IMR-90 (cell line): ENCODE results near the gene GABRB1. TPM values are rescaled to one million over a fixed set of nuclear protein-coding genes. Genes with fewer than 3 reads are reported as not detected.

Source experiments
- ATAC-seq: fragments of 200-7000 bp; cut with Tn5 transposase; 2 replicates; pipeline ENCODE4 v1.9.1; 2020; ENCODE audit warnings: low read depth, mild to moderate bottlenecking, moderate library complexity
- Bru-seq: library from RNA; stranded (reverse); fragments of 400-500 nt; gene quantifications from one replicate; lab custom pipeline; 2021; lab: Mats Ljungman, UMichigan
- BruChase-seq, 2 experiments: library from RNA; stranded (reverse); fragments of 400-500 nt; gene quantifications; one replicate each; lab custom pipeline; 2021; lab: Mats Ljungman, UMichigan
- BruUV-seq: library from RNA; stranded (reverse); fragments of 400-500 nt; replicated peaks from 2 replicates; lab custom pipeline; 2021; lab: Mats Ljungman, UMichigan
- CTCF ChIA-PET: fragments of 300-600 bp; formaldehyde crosslinking; extraction: SDS; loops from one replicate; lab custom pipeline; 2021; ENCODE audit warnings: antibody characterized with exemption; lab: Yijun Ruan, JAX
- POLR2A ChIA-PET: fragments of 300-600 bp; sonication (Branson Sonifier 250); formaldehyde crosslinking; loops from one replicate; lab custom pipeline; 2022; ENCODE audit warnings: antibody characterized with exemption; ENCODE audit not compliant: unreplicated experiment; lab: Charles Lee
- DNase-seq: peaks from one replicate; pipeline ENCODE4 v3.0.0; 2013
- H2AFZ ChIP-seq: replicated peaks from 2 replicates; pipeline ENCODE3; 2013; ENCODE audit warnings: low read length, mild to moderate bottlenecking; ENCODE audit not compliant: poor library complexity
- H2AK5ac ChIP-seq: 2 replicates; pipeline ENCODE4 v1.6.1; 2013; ENCODE audit warnings: low read depth, low read length, inconsistent platforms
- H2AK9ac ChIP-seq: replicated peaks from 2 replicates; pipeline ENCODE3; 2013; ENCODE audit warnings: mild to moderate bottlenecking, low read depth, low read length, moderate library complexity; ENCODE audit not compliant: poor library complexity
- H2BK120ac ChIP-seq: 2 replicates; pipeline ENCODE4 v1.6.1; 2013; ENCODE audit warnings: low read depth, low read length, inconsistent platforms
- H2BK15ac ChIP-seq: 3 replicates; pipeline ENCODE4 v1.6.1; 2013; ENCODE audit warnings: low read depth, low read length, inconsistent platforms
- H2BK20ac ChIP-seq: 2 replicates; pipeline ENCODE4 v1.6.1; 2013; ENCODE audit warnings: low read depth, mild to moderate bottlenecking, inconsistent platforms, low read length, moderate library complexity
- H2BK5ac ChIP-seq: 2 replicates; pipeline ENCODE4 v1.6.1; 2013; ENCODE audit warnings: mild to moderate bottlenecking, low read depth, low read length, inconsistent platforms; ENCODE audit not compliant: poor library complexity, severe bottlenecking
- H3K14ac ChIP-seq: replicated peaks from 2 replicates; pipeline ENCODE4 v1.6.1; 2013; ENCODE audit warnings: low read depth, low read length, inconsistent platforms
- H3K18ac ChIP-seq: 2 replicates; pipeline ENCODE4 v1.6.1; 2013; ENCODE audit warnings: low read depth, low read length, control low read depth
- H3K23ac ChIP-seq: 2 replicates; pipeline ENCODE4 v1.6.1; 2013; ENCODE audit warnings: low read depth, low read length, inconsistent platforms
- H3K27ac ChIP-seq: 2 replicates; pipeline ENCODE4 v1.5.1; 2013; ENCODE audit warnings: mild to moderate bottlenecking, control low read depth, low read length; ENCODE audit not compliant: insufficient read depth
- H3K27me3 ChIP-seq: 2 replicates; pipeline ENCODE4 v1.6.1; 2013; ENCODE audit warnings: low read length; ENCODE audit not compliant: control insufficient read depth, insufficient read depth
- H3K36me3 ChIP-seq: 2 replicates; pipeline ENCODE4 v1.6.1; 2013; ENCODE audit warnings: low read length, mixed read lengths; ENCODE audit not compliant: control insufficient read depth, insufficient read depth
- H3K4ac ChIP-seq: 2 replicates; pipeline ENCODE4 v1.6.1; 2013; ENCODE audit warnings: low read depth, low read length, inconsistent platforms
- H3K4me1 ChIP-seq: 2 replicates; pipeline ENCODE4 v1.6.1; 2013; ENCODE audit warnings: low read length, mixed read lengths; ENCODE audit not compliant: control insufficient read depth, insufficient read depth
- H3K4me2 ChIP-seq: 2 replicates; pipeline ENCODE4 v1.6.1; 2013; ENCODE audit warnings: low read depth, mild to moderate bottlenecking, control low read depth, low read length, moderate library complexity
- H3K4me3 ChIP-seq: 2 replicates; pipeline ENCODE4 v1.5.1; 2013; ENCODE audit warnings: low read depth, mild to moderate bottlenecking, control low read depth, low read length, moderate library complexity; ENCODE audit not compliant: insufficient read depth
- H3K56ac ChIP-seq: 2 replicates; pipeline ENCODE4 v1.6.1; 2013; ENCODE audit warnings: low read length, inconsistent platforms; ENCODE audit not compliant: insufficient read depth; ENCODE audit errors: extremely low read depth
- H3K79me1 ChIP-seq, 2 experiments: 2 replicates each; pipeline ENCODE4 v1.6.1; 2013; ENCODE audit warnings: low read length in 2 of 2, inconsistent platforms in 1 of 2, low read depth in 1 of 2
- H3K9ac ChIP-seq: 2 replicates; pipeline ENCODE4 v1.6.1; 2013; ENCODE audit warnings: low read depth, low read length, control low read depth
- H3K9me1 ChIP-seq: 2 replicates; pipeline ENCODE4 v1.6.1; 2013; ENCODE audit warnings: low read length, inconsistent platforms; ENCODE audit not compliant: insufficient read depth
- H3K9me3 ChIP-seq: 2 replicates; pipeline ENCODE4 v1.6.1; 2013; ENCODE audit warnings: low read length; ENCODE audit not compliant: control insufficient read depth, insufficient read depth
- H4K20me1 ChIP-seq: 2 replicates; pipeline ENCODE4 v1.6.1; 2013; ENCODE audit warnings: low read length, inconsistent platforms; ENCODE audit not compliant: insufficient read depth
- H4K5ac ChIP-seq: 2 replicates; pipeline ENCODE4 v1.6.1; 2013; ENCODE audit warnings: mild to moderate bottlenecking, low read depth, low read length, control low read depth
- H4K8ac ChIP-seq, 2 experiments: 2 replicates each; pipeline ENCODE4 v1.6.1; 2013; ENCODE audit warnings: low read depth in 2 of 2, low read length in 2 of 2, control low read depth in 1 of 2, inconsistent platforms in 1 of 2
- H4K91ac ChIP-seq: 2 replicates; pipeline ENCODE4 v1.6.1; 2013; ENCODE audit warnings: low read depth, low read length, inconsistent platforms; ENCODE audit not compliant: insufficient read depth
- BHLHE40 ChIP-seq: fragments of 150-350 bp; IDR thresholded peaks from 2 replicates; pipeline ENCODE4 v1.6.1; 2016; ENCODE audit warnings: mild to moderate bottlenecking, low read depth, low read length
- CHD1 ChIP-seq: IDR thresholded peaks from 2 replicates; pipeline ENCODE4 v1.6.1; 2012; ENCODE audit warnings: low read depth, low read length, improper control_type of control experiment
- FOS ChIP-seq: fragments of 150-350 bp; IDR thresholded peaks from 2 replicates; pipeline ENCODE4 v1.6.1; 2016; ENCODE audit warnings: low read depth, low read length
- MAZ ChIP-seq: IDR thresholded peaks from 2 replicates; pipeline ENCODE4 v1.6.1; 2012; ENCODE audit warnings: low read depth, mild to moderate bottlenecking, low read length, improper control_type of control experiment, moderate library complexity, borderline replicate concordance
- MXI1 ChIP-seq: IDR thresholded peaks from 2 replicates; pipeline ENCODE4 v1.6.1; 2012; ENCODE audit warnings: low read depth, mild to moderate bottlenecking, low read length, moderate library complexity, borderline replicate concordance
- RAD21 ChIP-seq: IDR thresholded peaks from 2 replicates; pipeline ENCODE4 v1.6.1; 2012; ENCODE audit warnings: low read length, improper control_type of control experiment
- RCOR1 ChIP-seq: IDR thresholded peaks from 2 replicates; pipeline ENCODE4 v1.6.1; 2012; ENCODE audit warnings: mild to moderate bottlenecking, low read length, improper control_type of control experiment; ENCODE audit not compliant: insufficient replicate concordance
- RFX5 ChIP-seq: IDR thresholded peaks from 2 replicates; pipeline ENCODE4 v1.8.0; 2012; ENCODE audit warnings: low read depth, mild to moderate bottlenecking, low read length, moderate library complexity
- SMC3 ChIP-seq: fragments of 150-350 bp; IDR thresholded peaks from 2 replicates; pipeline ENCODE4 v1.6.1; 2016; ENCODE audit warnings: low read depth, mild to moderate bottlenecking, antibody characterized with exemption, low read length, moderate library complexity
- WGBS, 2 experiments: methylation state at CpG; one replicate each; pipeline versions ENCODE4 v1.1.5 to v1.1.7; 2013; ENCODE audit warnings: missing lambda C conversion rate in 2 of 2; ENCODE audit not compliant: insufficient read length in 1 of 2; ENCODE audit errors: extremely low coverage in 2 of 2; 5-methylcytosine and 5-hydroxymethylcytosine counted together
- dilution Hi-C: fragments of 300-500 bp; cut with HindIII; formaldehyde crosslinking; loops from one replicate; pipeline ENCODE4 v1.14.3; 2018; ENCODE audit warnings: low sequenced_read_pairs; ENCODE audit not compliant: unreplicated experiment
- in situ Hi-C: fragments of 300-500 bp; cut with MboI; formaldehyde crosslinking; loops from 3 replicates; pipeline ENCODE4 v1.14.3; 2019; ENCODE audit warnings: low sequenced_read_pairs, inconsistent platforms, mixed read lengths
- intact Hi-C: fragments of 100-400 bp; cut with micrococcal nuclease; formaldehyde crosslinking; loops from 2 replicates; pipeline ENCODE4 v1.10.0; 2022
- long read RNA-seq: library from polyadenylated mRNA; unstranded; transcript quantifications from one replicate; pipeline ENCODE4 v2.0.0, GENCODE V29; 2021; ENCODE audit not compliant: unreplicated experiment
- polyA plus RNA-seq, 3 experiments: library from polyadenylated mRNA; depleted of rRNA; stranded (reverse); fragments of >200 nt; gene quantifications; 2 replicates each; pipeline ENCODE4 v1.2.3, GENCODE V29; 2012; ENCODE audit warnings: low replicate concordance in 1 of 3
- total RNA-seq: library from RNA; depleted of rRNA; stranded (reverse); fragments of >200 nt; gene quantifications from 2 replicates; pipeline ENCODE4 v1.2.3, GENCODE V29; 2012; rRNA removed
- TF ChIP-seq, protein P1 (sequence below): fragments of 150-350 bp; IDR thresholded peaks from 2 replicates; pipeline ENCODE4 v1.6.1; 2016; ENCODE audit warnings: low read depth, mild to moderate bottlenecking, low read length, moderate library complexity, borderline replicate concordance
- TF ChIP-seq, protein P2 (sequence below): fragments of 150-350 bp; IDR thresholded peaks from 2 replicates; pipeline ENCODE4 v1.6.1; 2017; ENCODE audit warnings: mild to moderate bottlenecking, antibody characterized with exemption, low read length, low read depth

The GABRB1 gene
- total RNA-seq (16.1 and 16.4 TPM in 2 replicates), polyA plus RNA-seq (2012; rRNA removed) (4.5 and 4.7 TPM in 2 replicates), Bru-seq, nascent RNA (percentile 26 among the genes with signal in this experiment), BruChase-seq, experiment 1, labeled RNA remaining after a 6-hour chase (percentile 20 among the genes with signal in this experiment), BruChase-seq, experiment 2, labeled RNA remaining after a 2-hour chase (percentile 18 among the genes with signal in this experiment)
- 2.7 and 4.0 TPM in 2 replicates for polyA plus RNA-seq (2012; cell fraction: cytosol; rRNA removed)
- 4.0 and 4.5 TPM in 2 replicates for polyA plus RNA-seq (2012; cell fraction: nucleus; rRNA removed; ENCODE audit: low replicate concordance)
- long read RNA-seq, partial matches to known transcripts: 0 of 1 reads
- long read RNA-seq, other reads (novel, unspliced or antisense): 0 of 1 reads

DNA sequence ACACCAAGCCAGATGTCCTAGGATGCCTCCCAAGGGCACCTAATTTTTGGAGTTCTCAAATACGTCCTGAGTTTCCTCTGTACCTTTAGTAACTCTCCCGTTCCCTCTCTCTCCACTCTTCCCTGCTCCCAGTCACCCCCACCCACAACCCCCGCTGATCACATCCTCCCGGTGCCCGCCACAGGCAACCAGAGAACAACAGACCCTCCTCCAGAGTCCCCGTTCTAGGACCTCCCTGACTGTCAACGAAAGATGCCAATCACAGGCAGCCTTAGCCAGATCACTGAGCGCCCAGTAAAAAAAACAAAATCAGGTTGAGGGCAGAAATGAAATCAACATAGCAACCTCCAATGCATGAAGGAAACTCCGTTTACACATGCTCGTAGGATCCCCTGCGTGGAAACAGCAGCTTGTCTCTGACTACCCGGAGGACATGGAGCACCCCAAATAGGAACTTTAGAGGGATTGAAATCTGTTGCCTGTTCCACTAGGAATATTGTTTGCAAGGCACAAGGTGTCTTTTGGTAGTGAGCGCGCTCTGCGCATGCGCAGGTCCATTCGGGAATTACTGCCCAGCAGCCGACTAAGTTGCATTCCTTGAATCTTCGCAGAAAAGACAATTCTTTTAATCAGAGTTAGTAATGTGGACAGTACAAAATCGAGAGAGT is at the start of gene GABRB1:
Gene GABRB1, plus strand, starts transcription at position 557 of the 668 bp plus-strand sequence.
- intact Hi-C loops (loop anchor here (5.0 kb wide), 1 partner anchor 351 kb away; no protein-coding TSS in a partner anchor), dilution Hi-C loops (no loop called here), in situ Hi-C loops (no loop called here)
- Histone ChIP-seq H3K36me3 (no peaks in the 10 kb centered on the region), H4K8ac (peak within 1 kb of the TSS in 1 of 2 experiments; percentile 72; a peak in 1 of 4 replicates), H4K20me1 (no peaks in the 10 kb centered on the region), H3K9me1 (no peaks in the 10 kb centered on the region), H2AK9ac (peak within 1 kb of the TSS; percentile 98), H2BK20ac (peak within 1 kb of the TSS; percentile 71), H4K5ac (no peak within 1 kb of the TSS), H3K4ac (peak within 1 kb of the TSS; percentile 74), H3K4me1 (no peaks in the 10 kb centered on the region), H3K23ac (peak within 1 kb of the TSS; percentile 32; the same call in 1 of the 2 replicates), H3K4me3 (peak within 1 kb of the TSS; percentile 58), H3K56ac (peak within 1 kb of the TSS; percentile 12; the same call in 1 of the 2 replicates), H3K79me1 (peaks cover 0 to 13% of the 10 kb centered on the region in 2 experiments; a peak in 1 of 4 replicates), H2AK5ac (peak within 1 kb of the TSS; percentile 23; the same call in 1 of the 2 replicates), H2AFZ (peak within 1 kb of the TSS; percentile 99), H4K91ac (peak within 1 kb of the TSS; percentile 19), H3K9ac (peak within 1 kb of the TSS; percentile 37), H3K9me3 (no peaks in the 10 kb centered on the region), H3K4me2 (peak within 1 kb of the TSS; percentile 100), H2BK5ac (peak within 1 kb of the TSS; percentile 6), H3K27ac (peak within 1 kb of the TSS; percentile 3; the same call in 1 of the 2 replicates), H3K14ac (peak within 1 kb of the TSS; percentile 85), H2BK15ac (no peak within 1 kb of the TSS; the same call in 2 of the 3 replicates), H3K27me3 (no peaks in the 10 kb centered on the region; the same call in 1 of the 2 replicates), H3K18ac (no peak within 1 kb of the TSS), H2BK120ac (peak within 1 kb of the TSS; percentile 79)
- ATAC-seq (peak; percentile 72), DNase-seq (peak; percentile 61)
- 0% methylated on average over 6 of the region's 20 CpGs; no CpG with 5 or more reads in 1 of the 2 experiments for WGBS, 2 experiments
- no TSS peak for BruUV-seq
- ChIA-PET CTCF (no interaction called here), POLR2A (no interaction called here)
- TF ChIP-seq SMC3: no peak
- no peak for TF ChIP-seq MAZ
- TF ChIP-seq CHD1: no peak
- no peak for TF ChIP-seq RCOR1
- TF ChIP-seq, protein P1, sequence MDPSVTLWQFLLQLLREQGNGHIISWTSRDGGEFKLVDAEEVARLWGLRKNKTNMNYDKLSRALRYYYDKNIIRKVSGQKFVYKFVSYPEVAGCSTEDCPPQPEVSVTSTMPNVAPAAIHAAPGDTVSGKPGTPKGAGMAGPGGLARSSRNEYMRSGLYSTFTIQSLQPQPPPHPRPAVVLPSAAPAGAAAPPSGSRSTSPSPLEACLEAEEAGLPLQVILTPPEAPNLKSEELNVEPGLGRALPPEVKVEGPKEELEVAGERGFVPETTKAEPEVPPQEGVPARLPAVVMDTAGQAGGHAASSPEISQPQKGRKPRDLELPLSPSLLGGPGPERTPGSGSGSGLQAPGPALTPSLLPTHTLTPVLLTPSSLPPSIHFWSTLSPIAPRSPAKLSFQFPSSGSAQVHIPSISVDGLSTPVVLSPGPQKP: no peak
- TF ChIP-seq RFX5: no peak
- TF ChIP-seq MXI1: no peak
- no peak for TF ChIP-seq RAD21
- no peak for TF ChIP-seq BHLHE40
- TF ChIP-seq, protein P2, sequence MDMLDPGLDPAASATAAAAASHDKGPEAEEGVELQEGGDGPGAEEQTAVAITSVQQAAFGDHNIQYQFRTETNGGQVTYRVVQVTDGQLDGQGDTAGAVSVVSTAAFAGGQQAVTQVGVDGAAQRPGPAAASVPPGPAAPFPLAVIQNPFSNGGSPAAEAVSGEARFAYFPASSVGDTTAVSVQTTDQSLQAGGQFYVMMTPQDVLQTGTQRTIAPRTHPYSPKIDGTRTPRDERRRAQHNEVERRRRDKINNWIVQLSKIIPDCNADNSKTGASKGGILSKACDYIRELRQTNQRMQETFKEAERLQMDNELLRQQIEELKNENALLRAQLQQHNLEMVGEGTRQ: no peak
- no peak for TF ChIP-seq FOS
